ENCODE measurements around the gene ERCC4. TPM values are rescaled to one million over a fixed set of nuclear protein-coding genes. Genes with fewer than 3 reads are reported as not detected.

ERCC4 gene
- total and polyA plus RNA-seq, 2 of the 8 experiments (the other 6 are each of a cell fraction or from before 2014, with no cell fraction given), result 1.6 to 13.2 TPM

DNA sequence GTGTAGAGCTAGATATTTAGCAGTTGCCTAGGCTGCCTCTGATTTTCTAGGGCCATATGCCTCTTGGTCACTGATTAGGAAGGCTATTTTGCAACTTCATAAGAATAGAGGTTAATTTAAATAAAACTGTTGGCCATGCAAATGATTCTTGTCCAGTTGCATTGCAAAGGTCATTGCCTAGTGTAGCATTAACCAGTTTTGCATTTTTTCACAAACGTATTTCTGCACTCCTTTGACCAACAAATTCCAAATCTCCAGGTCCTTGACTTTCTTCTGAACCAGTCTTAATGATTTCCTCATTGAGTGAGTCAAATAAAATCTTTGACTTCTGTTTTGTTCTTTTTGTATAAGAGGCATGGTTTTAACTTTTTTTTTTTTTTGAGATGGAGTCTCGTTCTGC, 33.5 kb downstream of the ERCC4 start:
- Histone ChIP-seq H3K9me3 (ENCODE audit: insufficient read depth in 2 of 2, low read depth in 1 of 2, low read length in 1 of 2) (no peaks in the 10 kb centered on the region), H3K14ac (ENCODE audit: insufficient read length) (no peak overlapping the region), H4K20me1 (replicated peaks in 1 of 2; ENCODE audit: control insufficient read depth in 1 of 2, insufficient read depth in 2 of 2, low read length in 2 of 2) (no peaks in the 10 kb centered on the region), H4K8ac (ENCODE audit: extremely low read depth, insufficient read depth, low read length) (no peak overlapping the region), H2BK20ac (ENCODE audit: low read length) (no peak overlapping the region), H3K4me1 (replicated peaks in 1 of 4; ENCODE audit: control insufficient read depth in 3 of 4, insufficient read depth in 4 of 4, low read length in 3 of 4) (peaks cover 0 to 6% (median 3%) of the 10 kb centered on the region in 4 experiments; a peak in 5 of 7 replicates), H3K4me2 (ENCODE audit: insufficient read depth in 1 of 2, low read depth in 2 of 2, low read length in 2 of 2) (no peak overlapping the region), H3K79me2 (ENCODE audit: control insufficient read depth in 1 of 2, insufficient read depth in 2 of 2, low read length in 2 of 2) (no peaks in the 10 kb centered on the region), H3K79me1 (ENCODE audit: low read depth, low read length) (no peaks in the 10 kb centered on the region), H2BK120ac (replicated peaks; ENCODE audit: low read depth, low read length) (no peak overlapping the region), H3K23ac (ENCODE audit: insufficient read length) (no peak overlapping the region), H3K9ac (replicated peaks in 1 of 4; ENCODE audit: extremely low read depth in 1 of 4, low read depth in 3 of 4, low read length in 3 of 4) (no peak overlapping the region), H2BK15ac (ENCODE audit: low read length) (no peak overlapping the region), H2AFZ (ENCODE audit: low read length) (no peak overlapping the region), H3K56ac (replicated peaks; ENCODE audit: insufficient read length, low read depth, low read length) (no peak overlapping the region), H3K27ac (ENCODE audit: low read depth, low read length) (no peak overlapping the region), H2AK5ac (ENCODE audit: low read depth, low read length) (no peak overlapping the region), H3K4me3 (ENCODE audit: extremely low read depth in 1 of 4, insufficient read depth in 2 of 4, low read depth in 3 of 4, low read length in 4 of 4) (no peak overlapping the region), H3K27me3 (replicated peaks in 1 of 4; ENCODE audit: control insufficient read depth in 3 of 4, extremely low read depth in 1 of 4, insufficient read depth in 3 of 4, low read length in 3 of 4) (no peaks in the 10 kb centered on the region), H2BK12ac (ENCODE audit: low read depth, low read length) (no peak overlapping the region), H4K91ac (replicated peaks; ENCODE audit: insufficient read length, low read length) (no peak overlapping the region), H4K5ac (ENCODE audit: insufficient read length, low read depth, low read length) (no peak overlapping the region), H3K23me2 (ENCODE audit: low read depth, low read length) (no peaks in the 10 kb centered on the region), H3K18ac (ENCODE audit: extremely low read depth, low read length) (no peak overlapping the region), H3K4ac (replicated peaks; ENCODE audit: insufficient read length, low read depth, low read length) (no peak overlapping the region), H3K36me3 (ENCODE audit: control insufficient read depth in 2 of 4, insufficient read depth in 4 of 4, low read length in 3 of 4) (peaks cover 2 to 4% (median 3%) of the 10 kb centered on the region in 4 experiments; a peak in 5 of 8 replicates), H2BK5ac (ENCODE audit: low read depth, low read length) (no peak overlapping the region)
- POLR2A ChIA-PET (ENCODE audit: partially characterized antibody), result no interaction called here
- 96% methylated on average over 2 of the region's 2 CpGs; no CpG with 5 or more reads in 1 of the 2 experiments for WGBS, 2 experiments (ENCODE audit: extremely low coverage in 1 of 2, insufficient coverage in 1 of 2, insufficient read length in 1 of 2, insufficient replicate concordance in 2 of 2, low coverage in 1 of 2, low lambda C conversion rate in 2 of 2, missing lambda C conversion rate in 1 of 2)
- no peak for FAIRE-seq
- CTCF ChIA-PET (ENCODE audit: partially characterized antibody), result interaction anchor here (0.7 kb wide), 1 partner anchor 406 kb away, joined by 3 read pairs; no protein-coding TSS in a partner anchor
- DNase-seq (ENCODE audit: low read depth in 1 of 2, low spot score in 2 of 2), result no peak
- TF ChIP-seq TCF12 (IDR thresholded peaks at IDR 0.05; ENCODE audit: low read depth, low read length), result no peak
- no peak for TF ChIP-seq CTCF (IDR thresholded peaks at IDR 0.05; ENCODE audit: control extremely low read depth in 1 of 3, insufficient read depth in 1 of 3, low read depth in 1 of 3, low read length in 3 of 3)
- TF ChIP-seq CBX5 (IDR thresholded peaks at IDR 0.05; ENCODE audit: low read depth, low read length), result no peak
- TF ChIP-seq PHF8 (conservative IDR thresholded peaks at IDR 0.05; ENCODE audit: low read depth, low read length), result no peak
- TF ChIP-seq SAP30 (IDR thresholded peaks at IDR 0.05; ENCODE audit: insufficient read depth, insufficient replicate concordance, low read length), result no peak
- TF ChIP-seq ATF3 (IDR thresholded peaks at IDR 0.05; ENCODE audit: insufficient read depth, low read depth, low read length), result no peak
- TF ChIP-seq EP300 (IDR thresholded peaks at IDR 0.05; ENCODE audit: borderline replicate concordance in 1 of 2, low read depth in 2 of 2, low read length in 2 of 2), result no peak
- no peak for TF ChIP-seq CBX8 (IDR thresholded peaks at IDR 0.05; ENCODE audit: borderline replicate concordance, low read depth, low read length)
- no peak for TF ChIP-seq SP4 (IDR thresholded peaks at IDR 0.05; ENCODE audit: low read length)
- TF ChIP-seq SP2 (IDR thresholded peaks at IDR 0.05; ENCODE audit: low read length), result no peak
- TF ChIP-seq CHD2 (IDR thresholded peaks at IDR 0.05; ENCODE audit: low read length), result no peak
